Hippocampal formation (tissue), 2 donors: ENCODE measurements around the gene HBZ.
"Not testable (repeated sequence)": the region's sequence is repeated elsewhere in the genome, so short reads cannot be mapped to it uniquely, and the experiment has no call there.

Experiments used
- DNase-seq, 2 donors: peaks; one replicate each; lab custom pipeline; 2025; lab: John Stamatoyannopoulos, UW

HBZ gene

DNA sequence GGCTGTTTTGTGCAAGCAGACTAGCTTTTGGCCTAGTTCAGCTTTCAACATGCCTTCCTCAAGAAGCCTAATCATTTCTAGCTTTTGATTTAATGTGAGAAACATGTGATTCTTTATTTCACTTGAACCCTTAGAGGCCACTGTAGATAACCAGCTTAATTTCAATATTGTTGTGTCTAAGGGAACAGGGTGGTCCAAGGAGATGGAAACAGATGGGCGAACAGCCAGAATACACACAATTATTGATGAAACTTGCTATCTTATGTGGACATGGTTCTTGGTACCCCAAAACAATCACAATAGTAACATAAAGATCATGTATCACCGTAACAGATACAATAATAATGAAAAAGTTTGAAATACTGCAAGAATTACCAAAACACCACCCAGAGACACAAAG, 18.7 kb upstream of the HBZ start:
- DNase-seq = no peak

DNA sequence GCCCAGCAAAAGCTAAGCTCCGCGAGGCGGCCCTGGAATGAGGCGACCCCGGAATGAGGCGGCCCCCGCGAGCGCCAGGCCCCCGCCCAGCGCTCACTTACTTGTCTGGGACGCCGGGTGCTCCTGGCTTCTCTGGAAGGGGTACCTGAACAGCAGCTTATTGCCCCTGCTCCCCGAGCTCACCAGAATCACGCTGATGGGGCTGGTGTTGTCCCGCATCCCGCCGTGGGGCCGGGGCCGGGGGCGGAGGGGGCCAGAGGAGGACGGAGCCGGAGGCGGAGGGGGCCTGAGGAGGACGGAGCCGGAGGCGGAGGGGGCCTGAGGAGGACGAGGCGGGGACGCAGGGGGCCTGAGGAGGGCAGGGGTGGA, 14.4 kb upstream of the HBZ start:
- no peak for DNase-seq

DNA sequence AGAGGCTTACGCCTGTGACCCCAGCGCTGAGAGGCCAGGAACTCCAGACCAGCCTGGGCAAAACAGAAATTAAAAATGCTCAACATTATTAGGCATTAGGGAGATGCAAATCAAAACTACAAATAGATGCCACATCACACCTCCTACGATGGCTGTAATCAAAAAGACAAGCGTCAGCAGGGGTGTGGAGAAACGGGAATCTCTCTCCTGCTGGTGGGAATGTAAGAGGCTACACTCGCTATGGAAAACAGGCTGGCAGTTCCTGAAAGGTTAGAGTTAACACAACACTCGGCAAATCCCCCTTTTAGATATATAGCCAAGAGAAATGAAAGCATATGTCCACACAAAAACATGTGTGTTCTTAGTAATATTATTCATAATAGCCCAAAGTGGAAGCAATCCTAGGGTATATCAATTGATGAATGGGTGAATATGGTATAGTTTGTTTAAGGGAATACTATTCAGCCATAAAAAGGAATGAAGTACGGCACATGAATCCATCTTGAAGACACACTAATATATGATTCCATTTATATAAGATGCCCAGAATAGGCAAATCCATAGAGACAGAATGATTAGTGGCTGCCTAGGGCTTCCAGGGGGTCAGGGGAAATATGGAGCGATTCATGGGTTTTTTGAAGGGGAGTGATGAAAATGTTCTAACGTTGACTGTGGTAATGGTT, 12.1 kb upstream of the HBZ start:
- DNase-seq = no peak

DNA sequence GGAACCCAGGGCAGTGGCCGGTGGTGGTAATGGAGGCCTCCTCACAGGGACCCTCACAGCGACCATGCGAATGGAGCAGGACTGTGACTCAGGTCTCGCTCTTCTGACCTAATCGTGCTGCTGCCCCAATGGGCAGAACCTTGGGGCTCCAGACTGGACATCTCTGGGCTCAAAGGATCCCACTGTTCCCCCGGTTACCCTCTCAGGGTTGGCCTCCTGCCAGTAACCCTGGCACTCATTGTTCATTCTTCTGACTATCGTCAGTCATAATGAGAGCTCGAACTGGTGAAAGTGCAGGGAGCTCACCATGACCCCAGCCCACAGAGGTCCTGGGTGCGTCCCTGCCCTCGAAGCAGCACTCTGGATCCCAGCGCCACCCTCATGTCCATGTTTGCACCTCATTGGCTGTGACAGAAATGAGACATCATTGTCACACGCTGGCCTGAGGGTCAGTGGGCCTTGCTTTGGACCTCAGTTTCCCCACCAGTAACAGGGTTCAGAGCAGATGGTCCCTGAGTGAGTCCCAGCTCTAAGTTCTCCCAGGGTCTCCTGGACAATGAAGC, 10.0 kb upstream of the HBZ start:
- DNase-seq = peak in 1 of 2 donors; percentile 12

DNA sequence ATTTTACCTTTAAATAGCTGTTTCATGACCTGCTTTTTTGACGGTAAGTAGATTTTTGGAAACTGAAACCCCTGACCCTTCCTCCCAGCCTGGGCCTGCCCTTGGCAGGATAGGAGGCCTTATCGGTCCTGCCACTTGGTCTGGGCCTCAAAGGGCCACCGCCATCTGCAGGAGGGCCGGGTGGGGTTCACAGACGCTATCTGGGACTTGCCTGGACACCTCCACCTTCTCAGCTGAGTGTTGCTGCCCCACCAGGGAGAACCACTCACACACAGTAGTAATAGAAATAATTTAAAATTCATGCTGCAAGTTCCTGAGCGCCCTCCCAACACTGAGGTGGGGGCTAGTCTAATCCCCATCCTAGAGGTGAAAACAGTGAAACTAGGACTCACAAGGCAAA, 9.4 kb upstream of the HBZ start:
- no peak for DNase-seq

DNA sequence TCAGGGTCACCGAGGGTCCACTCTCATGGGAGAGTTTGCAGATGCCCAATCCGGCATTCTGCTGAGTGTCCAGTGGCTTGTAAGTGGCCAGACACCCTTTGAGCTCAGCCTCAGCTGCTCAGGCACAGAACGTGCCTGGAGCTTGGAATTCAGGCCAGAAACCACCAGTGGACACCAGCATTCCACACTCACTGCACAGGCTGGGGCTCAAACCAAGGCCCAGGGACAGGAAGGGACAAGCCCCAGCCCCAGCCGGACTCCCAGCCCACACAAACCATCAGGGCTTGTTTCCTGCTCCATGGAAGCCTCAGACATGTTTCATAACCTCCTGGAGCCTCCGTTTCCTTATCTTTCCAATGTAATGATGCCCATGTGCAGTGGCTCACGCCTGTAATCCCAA, 9.0 kb upstream of the HBZ start:
- DNase-seq = no peak

DNA sequence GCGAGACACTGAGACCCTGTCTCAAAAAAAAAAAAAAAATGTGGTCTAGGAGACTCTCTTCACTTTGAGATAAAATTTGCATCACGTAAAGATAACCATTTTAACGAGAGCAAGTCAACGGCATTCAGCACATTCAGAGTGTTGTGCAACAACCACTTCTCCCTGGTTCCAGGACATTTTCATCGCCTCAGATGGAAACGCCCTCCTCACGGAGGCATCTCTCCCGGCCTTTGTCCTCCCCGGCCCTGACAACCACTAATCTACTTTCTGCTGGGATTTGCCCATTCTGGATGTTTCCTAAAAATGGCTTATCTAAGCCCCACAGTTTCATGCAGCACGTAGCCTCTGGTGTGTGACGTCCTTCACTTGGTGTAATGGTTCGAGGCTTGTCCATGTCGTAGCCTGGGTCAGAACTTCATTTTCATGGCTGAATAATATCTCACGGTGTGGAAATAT, 7.6 kb upstream of the HBZ start:
- DNase-seq = no peak

DNA sequence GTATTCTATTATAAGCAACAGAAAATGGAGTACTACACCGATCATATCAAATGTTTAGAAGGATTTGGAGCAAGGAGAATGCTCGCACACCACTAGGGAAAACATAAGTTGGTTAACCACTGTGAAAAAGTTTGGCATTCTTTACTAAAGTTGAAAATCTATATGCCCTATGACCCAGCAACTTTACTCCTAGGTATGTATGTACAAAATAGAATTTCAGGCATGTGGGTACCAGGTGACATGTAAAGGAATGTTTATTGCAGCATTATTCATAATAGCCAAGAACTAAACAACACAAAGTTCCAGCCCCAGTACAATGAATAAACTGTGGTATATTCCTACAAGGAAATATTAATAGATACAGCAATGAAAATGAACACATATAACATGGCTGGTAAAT, 5.8 kb upstream of the HBZ start:
- DNase-seq = no peak

DNA sequence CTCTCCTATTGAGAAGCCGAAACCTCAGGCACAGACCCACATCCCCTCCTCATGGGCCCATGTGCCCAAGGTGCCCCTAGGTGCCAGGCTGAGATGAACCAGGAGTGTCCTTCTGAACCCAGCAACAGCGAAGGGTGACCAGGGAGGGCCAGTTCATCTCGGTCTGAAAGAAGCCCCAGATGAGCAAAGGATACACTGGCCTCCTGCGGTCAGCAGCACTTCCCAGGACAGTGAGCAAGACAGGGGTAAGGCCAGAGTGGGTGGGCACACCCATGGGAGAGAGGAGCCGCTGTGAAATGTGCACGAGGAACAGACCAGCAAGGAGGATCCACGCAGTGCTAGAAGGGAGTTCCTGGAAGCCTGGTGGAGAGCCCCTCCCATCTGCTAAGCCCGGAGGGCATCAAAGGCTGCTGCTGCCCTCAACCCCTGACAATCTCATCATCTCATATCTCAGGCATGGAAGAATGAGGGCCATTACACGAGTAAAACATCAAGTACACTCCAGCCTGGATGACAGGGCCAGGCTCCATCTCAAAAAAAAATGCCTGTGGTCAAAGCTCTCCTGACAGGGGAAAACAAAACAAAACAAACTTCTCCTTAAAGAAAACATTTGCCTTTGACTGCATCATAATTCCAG, 3.3 kb upstream of the HBZ start:
- no peak for DNase-seq

DNA sequence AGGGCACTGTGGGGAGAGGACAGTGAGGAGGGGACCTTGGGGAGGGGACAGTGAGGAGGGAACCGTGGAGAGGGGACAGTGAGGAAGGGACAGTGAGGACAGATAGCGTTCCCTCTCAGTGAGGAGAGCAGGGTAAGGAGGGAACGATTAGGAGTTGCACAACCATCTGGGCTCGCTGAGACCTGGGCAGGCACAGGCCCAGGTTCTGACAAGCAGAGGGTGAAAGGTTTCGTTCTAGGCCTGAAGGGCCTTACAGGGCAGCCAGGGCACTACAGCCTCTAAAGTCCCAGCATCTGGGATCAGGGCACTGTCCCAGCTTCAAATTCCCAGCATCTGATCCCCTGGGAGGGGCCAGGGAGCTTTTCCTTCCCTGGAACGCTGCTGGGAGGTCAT, 681 bp downstream of the HBZ start:
- DNase-seq = not testable (repeated sequence)

DNA sequence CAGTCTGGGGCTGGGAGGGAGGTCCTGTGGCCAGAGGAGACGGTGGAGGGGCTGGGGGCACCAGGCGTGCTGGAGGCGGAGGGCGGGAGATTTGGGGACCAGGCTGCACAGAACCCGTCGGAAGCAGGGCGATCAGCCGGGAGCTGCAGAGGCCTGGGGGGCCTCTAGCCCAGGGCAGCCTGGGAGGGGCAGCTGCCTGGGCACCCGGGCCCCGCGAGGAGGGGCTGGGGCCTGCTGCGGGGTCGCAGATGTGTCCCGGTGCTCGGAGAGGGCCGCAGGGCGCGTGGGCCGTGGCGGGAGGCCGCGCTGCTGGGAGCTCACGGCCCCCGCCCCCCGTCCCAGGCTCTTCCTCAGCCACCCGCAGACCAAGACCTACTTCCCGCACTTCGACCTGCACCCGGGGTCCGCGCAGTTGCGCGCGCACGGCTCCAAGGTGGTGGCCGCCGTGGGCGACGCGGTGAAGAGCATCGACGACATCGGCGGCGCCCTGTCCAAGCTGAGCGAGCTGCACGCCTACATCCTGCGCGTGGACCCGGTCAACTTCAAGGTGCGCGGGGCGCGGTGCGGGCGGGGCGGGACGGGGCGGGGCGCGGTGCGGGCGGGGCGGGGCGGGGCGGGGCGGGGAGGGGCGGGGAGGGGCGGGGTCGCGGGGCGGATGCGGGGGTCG, 1.2 kb downstream of the HBZ start:
- DNase-seq = not testable (repeated sequence)

DNA sequence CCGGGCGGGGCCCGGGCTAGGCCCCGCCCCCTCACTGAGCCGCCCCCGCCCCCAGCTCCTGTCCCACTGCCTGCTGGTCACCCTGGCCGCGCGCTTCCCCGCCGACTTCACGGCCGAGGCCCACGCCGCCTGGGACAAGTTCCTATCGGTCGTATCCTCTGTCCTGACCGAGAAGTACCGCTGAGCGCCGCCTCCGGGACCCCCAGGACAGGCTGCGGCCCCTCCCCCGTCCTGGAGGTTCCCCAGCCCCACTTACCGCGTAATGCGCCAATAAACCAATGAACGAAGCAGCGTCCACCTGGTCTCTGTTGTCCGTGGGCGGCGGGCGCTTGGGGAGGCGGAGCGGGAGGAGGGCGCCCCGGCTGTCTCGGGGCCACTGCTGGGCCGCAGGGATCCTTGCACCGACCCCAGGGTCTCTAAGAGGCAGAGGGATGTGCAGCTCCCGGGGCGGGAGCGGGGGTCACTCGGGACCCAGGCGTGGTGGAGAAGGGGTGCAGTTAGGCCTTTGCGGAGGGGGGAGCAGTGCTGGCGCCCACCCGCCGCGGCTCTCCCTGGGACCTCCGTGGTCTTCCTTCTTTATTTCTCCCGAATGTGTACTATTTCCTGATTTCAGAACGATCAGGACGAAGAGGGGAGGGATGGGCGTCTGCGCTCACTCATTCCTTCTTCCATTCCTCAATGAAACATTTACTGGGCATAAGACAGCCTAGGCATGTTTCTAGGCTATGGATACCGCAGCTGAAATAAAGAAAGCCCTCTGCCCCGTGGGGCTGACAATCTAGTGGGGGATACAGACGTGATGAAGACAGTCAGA, 2.0 kb downstream of the HBZ start:
- no peak for DNase-seq

DNA sequence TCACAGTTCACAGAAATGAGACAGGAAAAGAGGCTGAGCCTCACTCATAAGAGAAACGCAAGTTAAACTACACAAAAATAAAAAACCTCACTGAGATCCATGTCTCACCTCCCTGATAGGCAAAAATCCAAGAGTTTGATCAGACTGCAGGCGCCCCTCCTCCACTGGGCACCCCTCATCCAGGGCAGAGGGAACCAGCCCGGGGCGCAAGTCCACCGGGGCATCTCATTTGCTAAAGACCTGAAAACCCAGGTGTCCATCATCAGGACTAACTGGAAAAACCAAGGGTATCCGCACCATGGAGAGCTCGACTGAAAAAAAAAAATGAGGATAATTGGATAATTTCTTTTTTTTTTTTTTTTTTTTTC, 2.6 kb downstream of the HBZ start:
- no peak for DNase-seq

DNA sequence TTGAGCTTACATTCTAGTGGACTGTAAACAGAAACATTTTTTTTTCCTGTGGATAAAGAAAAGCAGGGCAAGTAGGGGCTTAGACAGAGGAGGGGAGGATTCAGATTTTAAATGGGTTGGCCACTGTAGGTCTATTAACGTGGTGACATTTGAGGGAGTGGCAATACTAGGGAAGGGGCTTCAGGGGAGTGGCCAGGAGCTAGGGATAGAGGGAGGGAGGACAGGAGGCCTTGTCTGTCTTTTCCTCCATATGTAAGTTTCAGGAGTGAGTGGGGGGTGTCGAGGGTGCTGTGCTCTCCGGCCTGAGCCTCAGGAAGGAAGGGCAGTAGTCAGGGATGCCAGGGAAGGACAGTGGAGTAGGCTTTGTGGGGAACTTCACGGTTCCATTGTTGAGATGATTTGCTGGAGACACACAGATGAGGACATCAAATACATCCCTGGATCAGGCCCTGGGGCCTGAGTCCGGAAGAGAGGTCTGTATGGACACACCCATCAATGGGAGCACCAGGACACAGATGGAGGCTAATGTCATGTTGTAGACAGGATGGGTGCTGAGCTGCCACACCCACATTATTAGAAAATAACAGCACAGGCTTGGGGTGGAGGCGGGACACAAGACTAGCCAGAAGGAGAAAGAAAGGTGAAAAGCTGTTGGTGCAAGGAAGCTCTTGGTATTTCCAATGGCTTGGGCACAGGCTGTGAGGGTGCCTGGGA, 6.8 kb downstream of the HBZ start:
- no peak for DNase-seq

DNA sequence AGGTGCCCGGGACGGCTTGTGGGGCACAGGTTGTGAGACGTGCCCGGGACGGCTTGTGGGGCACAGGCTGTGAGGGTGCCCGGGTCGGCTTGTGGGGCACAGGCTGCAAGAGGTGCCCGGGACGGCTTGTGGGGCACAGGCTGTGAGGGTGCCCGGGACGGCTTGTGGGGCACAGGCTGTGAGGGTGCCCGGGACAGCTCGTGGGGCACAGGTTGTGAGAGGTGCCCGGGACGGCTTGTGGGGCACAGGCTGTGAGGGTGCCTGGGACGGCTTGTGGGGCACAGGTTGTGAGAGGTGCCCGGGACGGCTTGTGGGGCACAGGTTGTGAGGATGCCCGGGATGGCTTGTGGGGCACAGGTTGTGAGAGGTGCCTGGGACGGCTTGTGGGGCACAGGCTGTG, 7.8 kb downstream of the HBZ start:
- not testable (repeated sequence) for DNase-seq

DNA sequence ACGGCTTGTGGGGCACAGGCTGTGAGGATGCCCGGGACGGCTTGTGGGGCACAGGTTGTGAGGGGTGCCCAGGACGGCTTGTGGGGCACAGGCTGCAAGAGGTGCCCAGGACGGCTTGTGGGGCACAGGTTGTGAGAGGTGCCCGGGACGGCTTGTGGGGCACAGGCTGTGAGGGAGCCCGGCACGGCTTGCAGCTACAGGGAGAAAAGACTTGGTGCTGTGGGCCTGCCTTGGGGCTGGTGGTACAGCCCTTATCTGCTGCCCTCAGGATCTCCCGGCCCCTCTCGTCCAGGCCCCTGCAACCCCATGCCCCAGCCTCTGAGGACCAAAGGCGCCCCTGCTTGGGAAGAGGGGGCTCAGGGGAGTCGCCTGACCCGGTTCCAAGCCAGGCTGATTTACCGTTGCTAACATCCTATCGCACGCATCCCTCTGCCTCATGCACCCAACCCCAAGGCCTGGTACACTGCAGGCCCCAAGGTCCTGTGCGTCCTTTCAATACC, 8.3 kb downstream of the HBZ start:
- no peak for DNase-seq

DNA sequence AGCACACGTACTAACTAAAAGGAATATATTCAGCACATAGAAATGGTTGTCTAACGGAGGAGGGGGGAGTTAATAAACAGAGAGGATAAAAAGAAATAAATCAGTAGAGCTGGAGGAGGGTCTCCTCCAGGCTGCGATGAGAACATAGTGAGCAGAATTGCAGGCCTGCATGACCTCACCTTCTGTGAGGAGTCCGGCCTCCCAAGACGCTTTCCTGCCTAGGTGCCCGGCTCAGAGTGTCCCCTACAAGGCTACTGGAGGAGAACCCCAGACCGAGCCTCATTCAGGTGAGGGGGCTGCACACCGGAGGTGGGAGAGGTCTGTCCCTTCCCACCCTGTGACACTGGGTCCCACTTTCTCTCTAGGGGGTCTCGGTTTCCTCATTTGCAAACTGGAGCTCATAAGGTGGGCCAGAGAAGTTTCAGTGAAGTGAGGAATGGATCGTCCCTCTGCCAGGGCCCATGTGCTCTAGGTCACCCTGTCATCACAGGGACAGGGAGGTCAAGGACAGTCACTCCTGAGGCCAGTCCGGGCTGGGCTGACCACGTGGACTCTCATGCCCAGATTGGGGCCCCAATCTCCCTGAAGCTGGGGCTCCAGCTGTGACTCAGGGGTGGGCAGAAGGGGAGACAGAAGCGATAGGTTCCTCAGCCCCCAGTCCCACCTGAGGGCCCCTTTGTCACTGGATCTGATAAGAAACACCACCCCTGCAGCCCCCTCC, 10.0 kb downstream of the HBZ start:
- no peak for DNase-seq

DNA sequence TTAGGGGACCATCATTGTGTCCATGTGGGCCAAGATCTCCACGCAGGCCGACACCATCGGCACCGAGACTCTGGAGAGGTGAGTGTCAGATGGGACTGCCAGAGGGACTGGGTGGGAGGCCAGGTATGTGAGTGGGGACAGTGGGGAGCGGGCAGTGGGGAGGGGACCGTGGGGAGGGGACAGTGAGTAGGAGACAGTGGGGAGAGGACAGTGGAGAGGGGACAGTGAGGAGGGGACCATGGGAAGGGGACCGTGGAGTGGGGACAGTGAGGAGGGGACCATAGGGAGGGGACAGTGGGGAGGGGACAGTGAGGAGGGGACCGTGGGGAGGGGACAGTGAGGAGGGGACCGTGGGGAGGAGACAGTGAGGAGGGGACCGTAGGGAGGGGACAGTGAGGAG, 10.7 kb downstream of the HBZ start:
- not testable (repeated sequence) for DNase-seq

DNA sequence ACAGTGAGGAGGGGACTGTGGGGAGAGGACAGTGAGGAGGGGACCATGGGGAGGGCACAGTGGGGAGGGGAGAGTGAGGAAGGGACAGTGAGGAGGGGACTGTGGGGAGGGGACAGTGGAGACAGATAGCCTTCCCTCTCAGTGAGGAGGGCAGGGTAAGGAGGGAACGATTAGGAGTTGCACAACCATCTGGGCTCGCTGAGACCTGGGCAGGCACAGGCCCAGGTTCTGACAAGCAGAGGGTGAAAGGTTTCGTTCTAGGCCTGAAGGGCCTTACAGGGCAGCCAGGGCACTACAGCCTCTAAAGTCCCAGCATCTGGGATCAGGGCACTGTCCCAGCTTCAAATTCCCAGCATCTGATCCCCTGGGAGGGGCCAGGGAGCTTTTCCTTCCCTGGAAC, 11.3 kb downstream of the HBZ start:
- DNase-seq = not testable (repeated sequence)

DNA sequence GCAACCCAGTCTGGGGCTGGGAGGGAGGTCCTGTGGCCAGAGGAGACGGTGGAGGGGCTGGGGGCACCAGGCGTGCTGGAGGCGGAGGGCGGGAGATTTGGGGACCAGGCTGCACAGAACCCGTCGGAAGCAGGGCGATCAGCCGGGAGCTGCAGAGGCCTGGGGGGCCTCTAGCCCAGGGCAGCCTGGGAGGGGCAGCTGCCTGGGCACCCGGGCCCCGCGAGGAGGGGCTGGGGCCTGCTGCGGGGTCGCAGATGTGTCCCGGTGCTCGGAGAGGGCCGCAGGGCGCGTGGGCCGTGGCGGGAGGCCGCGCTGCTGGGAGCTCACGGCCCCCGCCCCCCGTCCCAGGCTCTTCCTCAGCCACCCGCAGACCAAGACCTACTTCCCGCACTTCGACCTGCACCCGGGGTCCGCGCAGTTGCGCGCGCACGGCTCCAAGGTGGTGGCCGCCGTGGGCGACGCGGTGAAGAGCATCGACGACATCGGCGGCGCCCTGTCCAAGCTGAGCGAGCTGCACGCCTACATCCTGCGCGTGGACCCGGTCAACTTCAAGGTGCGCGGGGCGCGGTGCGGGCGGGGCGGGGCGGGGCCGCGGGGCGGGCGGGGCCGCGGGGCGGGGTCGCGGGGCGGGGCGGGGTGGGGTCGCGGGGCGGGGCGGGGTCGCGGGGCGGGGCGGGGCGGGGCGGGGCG, 11.8 kb downstream of the HBZ start:
- not testable (repeated sequence) for DNase-seq
